ENCODE data around the gene SYNE3. TPM values are rescaled to one million over a fixed set of nuclear protein-coding genes. Genes with fewer than 3 reads are reported as not detected.

Gene SYNE3
- total and polyA plus RNA-seq, 9 of the 15 experiments (the other 6 are each of a cell fraction or from before 2014, with no cell fraction given): 0.04 to 3.1 (median 0.55) TPM

- Histone ChIP-seq H3K27ac (ENCODE audit: extremely low read depth, low read depth, low read length) (no peak overlapping the region), H3K9me3 (replicated peaks; ENCODE audit: control insufficient read depth, insufficient read depth, low read depth, low read length) (no peaks in the 10 kb centered on the region), H3K4me2 (ENCODE audit: insufficient read depth, low read length) (peak overlapping the region; percentile 25), H4K20me1 (replicated peaks; ENCODE audit: control insufficient read depth, insufficient read depth, low read length) (no peaks in the 10 kb centered on the region), H3K27me3 (ENCODE audit: control insufficient read depth in 2 of 2, insufficient read depth in 2 of 2, low read length in 2 of 2) (0 out of 5 replicates have a peak, but pooled peaks cover 0 to 12% of the 10 kb centered on the region in 2 experiments), H3K36me3 (ENCODE audit: control insufficient read depth, insufficient read depth, low read length) (no peaks in the 10 kb centered on the region), H3K9ac (ENCODE audit: insufficient read depth in 1 of 2, low read depth in 2 of 2, low read length in 2 of 2) (no peak overlapping the region), H3K9me1 (ENCODE audit: control insufficient read depth, insufficient read depth, low read length) (no peaks in the 10 kb centered on the region), H3K4me3 (no peak overlapping the region), H3K79me2 (ENCODE audit: control insufficient read depth, insufficient read depth, low read length) (no peaks in the 10 kb centered on the region), H3K4me1 (replicated peaks in 1 of 2; ENCODE audit: control insufficient read depth in 2 of 2, insufficient read depth in 2 of 2, low read length in 2 of 2) (no peaks in the 10 kb centered on the region; a peak in 1 of 5 replicates), H2AFZ (ENCODE audit: low read depth, low read length) (no peak overlapping the region)
- in situ Hi-C loops (cut with MboI) (loop anchor here (25.0 kb wide), 2 partner anchors 699 to 849 kb away; partner anchors contain the start of gene BDKRB1), intact Hi-C loops (cut with micrococcal nuclease) (loop anchor here (5.0 to 10.0 kb wide), 4 partner anchors 44 to 862 kb away; partner anchors contain the start of gene TCL1B)
- FAIRE-seq: no peak
- no peak for DNase-seq (ENCODE audit: extremely low read depth in 1 of 4, low spot score in 3 of 4)
- 12% methylated on average over 16 of the region's 18 CpGs for WGBS (ENCODE audit: insufficient coverage, low coverage, missing lambda C conversion rate)
- no TSS peak for BruUV-seq (replicated peaks)
- ATAC-seq: no peak
- ChIA-PET CTCF (ENCODE audit: low intra/inter-chr PET ratio) (interaction anchor here (0.9 kb wide), 1 partner anchor 861 kb away, joined by 4 read pairs; no protein-coding TSS in a partner anchor), POLR2A (interaction anchor here (0.5 kb wide), 2 partner anchors 194 to 555 kb away, joined by 3 read pairs; no protein-coding TSS in a partner anchor)
- TF ChIP-seq ZNF785 (CRISPR knock-in tag; IDR thresholded peaks at IDR 0.05): no peak
- TF ChIP-seq RAD21 (CRISPR knock-in tag; conservative IDR thresholded peaks at IDR 0.05 in 1 of 2, IDR thresholded peaks at IDR 0.05 in 1 of 2): no peak
- no peak for TF ChIP-seq NFE2L1 (tag; IDR thresholded peaks at IDR 0.05; ENCODE audit: borderline replicate concordance, low read depth)
- no peak for TF ChIP-seq GTF3C2 (IDR thresholded peaks at IDR 0.05; ENCODE audit: borderline replicate concordance, extremely low read depth, insufficient read length)
Observed at GRCh38 chr14:95562892-95563685, 46.6 kb upstream of the SYNE3 start.
